Measurements from ENCODE around the gene TSPAN9.

DNA sequence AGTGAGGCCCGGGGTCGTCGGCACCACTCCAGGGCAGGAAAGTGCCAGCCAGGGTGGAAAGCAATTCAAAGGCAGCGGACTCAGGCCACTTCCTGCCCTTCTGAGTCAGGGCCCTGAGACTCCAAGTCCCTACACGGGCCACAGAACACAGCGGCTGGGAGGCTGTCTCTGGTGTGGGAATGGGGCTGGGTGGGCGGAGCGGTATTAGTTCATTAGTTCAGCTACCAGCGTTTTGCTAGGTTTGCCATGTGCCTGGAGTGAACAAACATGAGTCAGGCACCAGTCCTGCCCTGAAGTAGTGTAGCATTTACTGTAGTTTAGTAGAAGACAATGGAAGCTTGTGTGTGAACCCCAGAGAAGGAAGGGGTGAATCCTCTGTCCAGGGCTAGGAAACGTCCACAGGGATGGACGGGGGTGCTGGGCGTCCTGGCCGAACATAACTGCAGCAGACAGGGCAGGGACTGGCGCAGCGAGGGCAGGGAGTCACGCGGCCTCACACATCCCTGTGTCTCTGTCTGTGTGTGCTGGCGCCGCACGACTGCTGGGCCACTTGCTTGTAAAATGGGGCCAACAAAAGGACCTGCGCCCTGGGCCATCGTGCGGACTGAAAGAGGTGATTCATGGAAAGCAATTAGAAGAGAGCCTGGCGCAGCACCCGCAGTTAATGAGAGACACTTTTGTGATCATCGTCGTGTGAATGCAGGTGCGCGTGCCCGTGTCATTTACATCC is 227.4 kb downstream of the TSPAN9 start:
- TF ChIP-seq, protein P1, sequence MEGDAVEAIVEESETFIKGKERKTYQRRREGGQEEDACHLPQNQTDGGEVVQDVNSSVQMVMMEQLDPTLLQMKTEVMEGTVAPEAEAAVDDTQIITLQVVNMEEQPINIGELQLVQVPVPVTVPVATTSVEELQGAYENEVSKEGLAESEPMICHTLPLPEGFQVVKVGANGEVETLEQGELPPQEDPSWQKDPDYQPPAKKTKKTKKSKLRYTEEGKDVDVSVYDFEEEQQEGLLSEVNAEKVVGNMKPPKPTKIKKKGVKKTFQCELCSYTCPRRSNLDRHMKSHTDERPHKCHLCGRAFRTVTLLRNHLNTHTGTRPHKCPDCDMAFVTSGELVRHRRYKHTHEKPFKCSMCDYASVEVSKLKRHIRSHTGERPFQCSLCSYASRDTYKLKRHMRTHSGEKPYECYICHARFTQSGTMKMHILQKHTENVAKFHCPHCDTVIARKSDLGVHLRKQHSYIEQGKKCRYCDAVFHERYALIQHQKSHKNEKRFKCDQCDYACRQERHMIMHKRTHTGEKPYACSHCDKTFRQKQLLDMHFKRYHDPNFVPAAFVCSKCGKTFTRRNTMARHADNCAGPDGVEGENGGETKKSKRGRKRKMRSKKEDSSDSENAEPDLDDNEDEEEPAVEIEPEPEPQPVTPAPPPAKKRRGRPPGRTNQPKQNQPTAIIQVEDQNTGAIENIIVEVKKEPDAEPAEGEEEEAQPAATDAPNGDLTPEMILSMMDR (conservative IDR thresholded peaks at IDR 0.05; ENCODE audit: low read depth in 2 of 2): no peak
- no peak for TF ChIP-seq POLR2AphosphoS5 (IDR thresholded peaks at IDR 0.05; ENCODE audit: low read depth)
- TF ChIP-seq EZH2 (IDR thresholded peaks at IDR 0.05; ENCODE audit: low read depth, unreplicated experiment): no peak
- no peak for TF ChIP-seq REST (IDR thresholded peaks at IDR 0.05; ENCODE audit: unreplicated experiment)
- TF ChIP-seq ZNF331 (CRISPR knock-in tag; IDR thresholded peaks at IDR 0.05; ENCODE audit: low read depth): no peak
- TF ChIP-seq, protein P2, sequence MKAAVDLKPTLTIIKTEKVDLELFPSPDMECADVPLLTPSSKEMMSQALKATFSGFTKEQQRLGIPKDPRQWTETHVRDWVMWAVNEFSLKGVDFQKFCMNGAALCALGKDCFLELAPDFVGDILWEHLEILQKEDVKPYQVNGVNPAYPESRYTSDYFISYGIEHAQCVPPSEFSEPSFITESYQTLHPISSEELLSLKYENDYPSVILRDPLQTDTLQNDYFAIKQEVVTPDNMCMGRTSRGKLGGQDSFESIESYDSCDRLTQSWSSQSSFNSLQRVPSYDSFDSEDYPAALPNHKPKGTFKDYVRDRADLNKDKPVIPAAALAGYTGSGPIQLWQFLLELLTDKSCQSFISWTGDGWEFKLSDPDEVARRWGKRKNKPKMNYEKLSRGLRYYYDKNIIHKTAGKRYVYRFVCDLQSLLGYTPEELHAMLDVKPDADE (IDR thresholded peaks at IDR 0.05): no peak
- TF ChIP-seq EZH2phosphoT487 (IDR thresholded peaks at IDR 0.05; ENCODE audit: unreplicated experiment): no peak
- TF ChIP-seq CREB1 (CRISPR knock-in tag; IDR thresholded peaks at IDR 0.05; ENCODE audit: low read depth): no peak
- no peak for TF ChIP-seq NANOG (IDR thresholded peaks at IDR 0.05; ENCODE audit: borderline replicate concordance)
